Ishikawa (cell line): ENCODE results near the gene HTT.

Experiments used
- EGR1 ChIP-seq: IDR thresholded peaks from 2 replicates; pipeline ENCODE4 v1.6.1; 2012
- EP300 ChIP-seq: IDR thresholded peaks from 2 replicates; pipeline ENCODE4 v1.6.1; 2012; ENCODE audit warnings: borderline replicate concordance
- RAD21 ChIP-seq: IDR thresholded peaks from 2 replicates; pipeline ENCODE4 v1.6.1; 2012; ENCODE audit warnings: low read depth
- TAF1 ChIP-seq: IDR thresholded peaks from 2 replicates; pipeline ENCODE4 v1.6.1; 2012; ENCODE audit warnings: low read depth, mild to moderate bottlenecking
- YY1 ChIP-seq: IDR thresholded peaks from 2 replicates; pipeline ENCODE4 v1.6.1; 2012; ENCODE audit warnings: low read depth

DNA sequence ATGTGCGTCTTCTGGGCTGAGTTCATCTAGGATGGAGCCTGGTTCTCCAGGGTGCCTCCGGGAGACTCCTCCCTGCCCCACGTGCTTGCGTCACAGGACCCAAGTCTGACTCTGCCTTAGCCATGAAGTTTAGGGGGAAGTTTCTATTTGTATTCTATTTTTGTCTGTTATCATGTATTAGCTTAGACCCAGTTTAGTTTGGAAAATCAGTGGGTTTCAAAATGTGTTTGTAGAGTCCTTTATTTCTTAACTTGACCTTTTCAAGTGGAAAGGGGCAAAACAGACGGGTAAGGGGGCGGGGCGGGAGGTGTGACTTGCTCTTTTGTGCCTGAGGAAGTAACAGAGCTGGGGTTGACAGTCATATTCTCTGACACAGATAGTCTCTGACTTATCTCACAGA, 86.0 kb downstream of the HTT start:
- no peak for TF ChIP-seq YY1
- TF ChIP-seq TAF1 = no peak
- TF ChIP-seq RAD21 = no peak
- no peak for TF ChIP-seq EGR1
- TF ChIP-seq EP300 = no peak
